Panc1 (cell line): ENCODE data around the gene ECD. TPM values are rescaled to one million over a fixed set of nuclear protein-coding genes. Genes with fewer than 3 reads are reported as not detected.
A peak's percentile ranks its signal among the peaks of the same experiment; 100 is the strongest.

Source experiments
- ATAC-seq: fragments of 200-7000 bp; cut with Tn5 transposase; 2 replicates; pipeline ENCODE4 v1.9.1; 2020; ENCODE audit warnings: mild to moderate bottlenecking, moderate library complexity
- BruUV-seq: library from RNA; stranded (reverse); fragments of 400-500 nt; replicated peaks from 2 replicates; lab custom pipeline; 2021; lab: Mats Ljungman, UMichigan
- CTCF ChIA-PET: fragments of 300-600 bp; sonication (Branson Sonifier 250); formaldehyde crosslinking; loops from one replicate; lab custom pipeline; 2022; ENCODE audit warnings: antibody characterized with exemption; lab: Charles Lee
- POLR2A ChIA-PET: fragments of 300-600 bp; sonication (Branson Sonifier 250); formaldehyde crosslinking; loops from one replicate; lab custom pipeline; 2022; ENCODE audit warnings: antibody characterized with exemption; lab: Charles Lee
- DNase-seq: peaks from one replicate; pipeline ENCODE4 v3.0.0-alpha.2; 2010; ENCODE audit warnings: low read depth, low spot score
- H3K27ac ChIP-seq: 2 replicates; pipeline ENCODE4 v1.5.1; 2011; ENCODE audit warnings: mild to moderate bottlenecking, low read length, inconsistent platforms
- H3K27me3 ChIP-seq: fragments of 200-500 bp; sonication (Bioruptor generic); 2 replicates; pipeline ENCODE4 v1.6.0; 2014; ENCODE audit warnings: low read length, inconsistent platforms; ENCODE audit not compliant: control insufficient read depth, insufficient read depth
- H3K36me3 ChIP-seq: fragments of 200-500 bp; sonication (Bioruptor generic); 2 replicates; pipeline ENCODE4 v1.5.1; 2014; ENCODE audit warnings: inconsistent platforms, mild to moderate bottlenecking, low read length, moderate library complexity; ENCODE audit not compliant: control insufficient read depth, insufficient read depth
- H3K4me1 ChIP-seq: 2 replicates; pipeline ENCODE4 v1.5.1; 2011; ENCODE audit warnings: inconsistent platforms, mild to moderate bottlenecking, low read length, moderate library complexity; ENCODE audit not compliant: control insufficient read depth, insufficient read depth
- H3K4me3 ChIP-seq, 2 experiments: 2 replicates each; pipeline ENCODE4 v1.5.1; 2011 to 2012; ENCODE audit warnings: low read depth in 2 of 2, low read length in 2 of 2, mild to moderate bottlenecking in 2 of 2, inconsistent platforms in 1 of 2, moderate library complexity in 1 of 2
- H3K9me3 ChIP-seq: fragments of 200-500 bp; sonication (Bioruptor generic); 2 replicates; pipeline ENCODE4 v1.5.1; 2014; ENCODE audit warnings: low read depth, mild to moderate bottlenecking, inconsistent platforms, low read length, moderate library complexity; ENCODE audit not compliant: control insufficient read depth, insufficient read depth
- CTCF ChIP-seq: fragments of 450-650 bp; IDR thresholded peaks from 2 replicates; pipeline ENCODE4 v1.5.1; 2017; ENCODE audit warnings: mild to moderate bottlenecking
- POLR2AphosphoS5 ChIP-seq: IDR thresholded peaks from 2 replicates; pipeline ENCODE4 v1.6.1; 2012; ENCODE audit warnings: mild to moderate bottlenecking, low read depth, low read length, moderate library complexity
- SIN3A ChIP-seq: IDR thresholded peaks from 2 replicates; pipeline ENCODE4 v1.6.1; 2012; ENCODE audit warnings: low read depth, mild to moderate bottlenecking, low read length, moderate library complexity, borderline replicate concordance; ENCODE audit not compliant: insufficient read depth
- TCF7L2 ChIP-seq: IDR thresholded peaks from 2 replicates; pipeline ENCODE4 v1.6.1; 2011; ENCODE audit warnings: mild to moderate bottlenecking, low read depth, low read length, inconsistent platforms
- in situ Hi-C: cut with HindIII; loops from 2 replicates; pipeline ENCODE4 v1.10.0; 2016; ENCODE audit warnings: low sequenced_read_pairs, low pct_unique_long_range_greater_than_20kb
- intact Hi-C: fragments of 100-400 bp; cut with micrococcal nuclease; formaldehyde crosslinking; loops from one replicate; pipeline ENCODE4 v1.10.0; 2022; ENCODE audit not compliant: unreplicated experiment
- total RNA-seq: library from RNA; stranded (reverse); gene quantifications from one replicate; pipeline ENCODE4 v1.2.1, GENCODE V29; 2021; ENCODE audit not compliant: unreplicated experiment
- TF ChIP-seq, protein P1 (sequence below), 2 experiments: IDR thresholded peaks; 2 replicates each; pipeline ENCODE4 v1.6.1; 2011 to 2012; ENCODE audit warnings: low read depth in 2 of 2, control low read depth in 1 of 2, low read length in 1 of 2, mild to moderate bottlenecking in 1 of 2, moderate library complexity in 1 of 2; ENCODE audit not compliant: insufficient read depth in 1 of 2

The ECD gene
- total RNA-seq, 1 experiment from 2014 or later = 53.9 TPM

- ATAC-seq (peak; percentile 66), DNase-seq (no peak)
- Histone ChIP-seq H3K27me3 (no peaks in the 10 kb centered on the region), H3K4me3 (peak overlapping the region; percentile 64 to 87), H3K27ac (peak overlapping the region; percentile 86), H3K4me1 (peaks cover 14% of the 10 kb centered on the region), H3K9me3 (no peaks in the 10 kb centered on the region), H3K36me3 (peaks cover 6% of the 10 kb centered on the region; the same call in 1 of the 2 replicates)
- intact Hi-C loops (loop anchor here (2.0 kb wide), 1 partner anchor 63 kb away; no protein-coding TSS in a partner anchor), in situ Hi-C loops (no loop called here)
- BruUV-seq = no TSS peak
- ChIA-PET POLR2A (interaction anchor here (0.7 to 2.9 kb wide), 6 partner anchors 9 to 376 kb away, joined by 3 to 10 read pairs (median 6); partner anchors contain the start of gene NUDT13), CTCF (interaction anchor here (0.7 to 1.2 kb wide), 4 partner anchors 15 to 1084 kb away, joined by 3 to 15 read pairs (median 6); partner anchors contain the start of gene NUDT13)
- no peak for TF ChIP-seq SIN3A
- TF ChIP-seq TCF7L2 = peak; percentile 3; the same call in 1 of the 2 replicates
- TF ChIP-seq POLR2AphosphoS5 = no peak
These were observed 71.8 kb downstream of the ECD start for GRCh38 chr10:73096041-73096448.

- DNase-seq = peak; percentile 39
- in situ Hi-C loops (no loop called here), intact Hi-C loops (loop anchor here (2.0 kb wide), 1 partner anchor 63 kb away; no protein-coding TSS in a partner anchor)
- Histone ChIP-seq H3K9me3 (no peaks in the 10 kb centered on the region), H3K27ac (peak overlapping the region; percentile 86), H3K4me3 (peak overlapping the region; percentile 64 to 87), H3K27me3 (no peaks in the 10 kb centered on the region), H3K36me3 (peaks cover 6% of the 10 kb centered on the region; the same call in 1 of the 2 replicates), H3K4me1 (peaks cover 14% of the 10 kb centered on the region)
- TSS peak; percentile 80 for BruUV-seq
- ATAC-seq = no peak
- POLR2A ChIA-PET = interaction anchor here (0.6 to 2.9 kb wide), 8 partner anchors 9 to 727 kb away, joined by 3 to 10 read pairs (median 6); partner anchors contain the start of gene NUDT13
- no peak for TF ChIP-seq TCF7L2
- no peak for TF ChIP-seq POLR2AphosphoS5
- TF ChIP-seq, protein P1, sequence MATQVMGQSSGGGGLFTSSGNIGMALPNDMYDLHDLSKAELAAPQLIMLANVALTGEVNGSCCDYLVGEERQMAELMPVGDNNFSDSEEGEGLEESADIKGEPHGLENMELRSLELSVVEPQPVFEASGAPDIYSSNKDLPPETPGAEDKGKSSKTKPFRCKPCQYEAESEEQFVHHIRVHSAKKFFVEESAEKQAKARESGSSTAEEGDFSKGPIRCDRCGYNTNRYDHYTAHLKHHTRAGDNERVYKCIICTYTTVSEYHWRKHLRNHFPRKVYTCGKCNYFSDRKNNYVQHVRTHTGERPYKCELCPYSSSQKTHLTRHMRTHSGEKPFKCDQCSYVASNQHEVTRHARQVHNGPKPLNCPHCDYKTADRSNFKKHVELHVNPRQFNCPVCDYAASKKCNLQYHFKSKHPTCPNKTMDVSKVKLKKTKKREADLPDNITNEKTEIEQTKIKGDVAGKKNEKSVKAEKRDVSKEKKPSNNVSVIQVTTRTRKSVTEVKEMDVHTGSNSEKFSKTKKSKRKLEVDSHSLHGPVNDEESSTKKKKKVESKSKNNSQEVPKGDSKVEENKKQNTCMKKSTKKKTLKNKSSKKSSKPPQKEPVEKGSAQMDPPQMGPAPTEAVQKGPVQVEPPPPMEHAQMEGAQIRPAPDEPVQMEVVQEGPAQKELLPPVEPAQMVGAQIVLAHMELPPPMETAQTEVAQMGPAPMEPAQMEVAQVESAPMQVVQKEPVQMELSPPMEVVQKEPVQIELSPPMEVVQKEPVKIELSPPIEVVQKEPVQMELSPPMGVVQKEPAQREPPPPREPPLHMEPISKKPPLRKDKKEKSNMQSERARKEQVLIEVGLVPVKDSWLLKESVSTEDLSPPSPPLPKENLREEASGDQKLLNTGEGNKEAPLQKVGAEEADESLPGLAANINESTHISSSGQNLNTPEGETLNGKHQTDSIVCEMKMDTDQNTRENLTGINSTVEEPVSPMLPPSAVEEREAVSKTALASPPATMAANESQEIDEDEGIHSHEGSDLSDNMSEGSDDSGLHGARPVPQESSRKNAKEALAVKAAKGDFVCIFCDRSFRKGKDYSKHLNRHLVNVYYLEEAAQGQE (IDR thresholded peaks at IDR 0.05; ENCODE audit: insufficient read depth in 1 of 2, low read depth in 2 of 2, low read length in 1 of 2) = no peak
- TF ChIP-seq CTCF = no peak
- TF ChIP-seq SIN3A = no peak
- CTCF ChIA-PET = interaction anchor here (0.7 to 1.2 kb wide), 4 partner anchors 15 to 1085 kb away, joined by 3 to 15 read pairs (median 6); partner anchors contain the start of gene NUDT13
These were observed 72.3 kb downstream of the ECD start for GRCh38 chr10:73095481-73096021.
